GM21825 (cell line): ENCODE data around the gene CENPI.
"Not testable (repeated sequence)": the region's sequence is repeated elsewhere in the genome, so short reads cannot be mapped to it uniquely, and the experiment has no call there.

ENCODE experiments used
- ATAC-seq: cut with Tn5 transposase; IDR thresholded peaks from one replicate; pipeline ENCODE4 v1.9.1; 2021; ENCODE audit warnings: mild to moderate bottlenecking, moderate library complexity; ENCODE audit not compliant: unreplicated experiment

Gene CENPI, protein sequence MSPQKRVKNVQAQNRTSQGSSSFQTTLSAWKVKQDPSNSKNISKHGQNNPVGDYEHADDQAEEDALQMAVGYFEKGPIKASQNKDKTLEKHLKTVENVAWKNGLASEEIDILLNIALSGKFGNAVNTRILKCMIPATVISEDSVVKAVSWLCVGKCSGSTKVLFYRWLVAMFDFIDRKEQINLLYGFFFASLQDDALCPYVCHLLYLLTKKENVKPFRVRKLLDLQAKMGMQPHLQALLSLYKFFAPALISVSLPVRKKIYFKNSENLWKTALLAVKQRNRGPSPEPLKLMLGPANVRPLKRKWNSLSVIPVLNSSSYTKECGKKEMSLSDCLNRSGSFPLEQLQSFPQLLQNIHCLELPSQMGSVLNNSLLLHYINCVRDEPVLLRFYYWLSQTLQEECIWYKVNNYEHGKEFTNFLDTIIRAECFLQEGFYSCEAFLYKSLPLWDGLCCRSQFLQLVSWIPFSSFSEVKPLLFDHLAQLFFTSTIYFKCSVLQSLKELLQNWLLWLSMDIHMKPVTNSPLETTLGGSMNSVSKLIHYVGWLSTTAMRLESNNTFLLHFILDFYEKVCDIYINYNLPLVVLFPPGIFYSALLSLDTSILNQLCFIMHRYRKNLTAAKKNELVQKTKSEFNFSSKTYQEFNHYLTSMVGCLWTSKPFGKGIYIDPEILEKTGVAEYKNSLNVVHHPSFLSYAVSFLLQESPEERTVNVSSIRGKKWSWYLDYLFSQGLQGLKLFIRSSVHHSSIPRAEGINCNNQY

DNA sequence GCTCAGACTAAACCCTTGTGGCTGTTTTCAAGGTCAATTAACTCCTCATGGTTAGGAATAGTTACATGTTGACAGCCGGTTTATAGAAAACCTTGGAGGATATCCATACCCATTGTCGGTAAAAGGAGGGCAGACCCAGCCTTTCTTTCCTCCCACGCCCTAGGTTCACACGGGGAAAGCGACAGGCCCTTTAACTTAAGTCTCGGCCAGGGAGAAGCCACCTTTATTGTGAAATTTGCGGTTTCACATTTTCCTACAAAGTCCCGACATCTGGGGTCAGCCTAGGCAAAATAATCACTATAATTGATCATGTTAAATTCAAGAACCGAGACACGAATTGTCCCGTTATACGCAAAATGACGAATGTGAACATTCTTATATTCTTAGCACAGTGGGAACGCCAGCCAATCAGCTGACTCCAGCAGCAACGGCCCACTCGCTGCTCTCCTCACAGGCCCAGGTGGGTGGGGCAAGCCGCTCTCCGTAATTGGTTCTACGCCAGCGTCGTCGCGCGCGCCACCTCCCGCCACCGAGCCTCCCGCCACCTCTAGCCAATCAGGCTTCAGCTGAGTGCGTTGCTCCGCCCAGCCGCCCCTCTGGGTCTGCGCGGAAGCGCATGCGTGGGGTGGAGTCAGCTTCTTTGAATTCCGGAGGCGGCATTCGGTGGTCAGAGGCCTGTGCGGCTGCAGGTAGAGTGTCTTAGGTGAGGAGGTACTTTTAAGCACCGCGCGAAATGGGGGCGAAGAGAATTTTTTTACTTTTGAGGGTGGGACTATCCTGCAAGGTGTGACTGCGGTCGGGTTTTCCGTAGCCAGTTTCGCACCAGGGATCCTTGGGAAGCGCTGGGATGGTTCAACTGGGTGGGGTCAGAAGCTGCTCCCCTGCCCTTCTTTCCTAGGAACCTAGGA lies at the start of gene CENPI:
CENPI (plus strand) TSS at position 659 of the 908 bp plus-strand sequence. CDS start 2,867 bp downstream, outside the sequence.
- ATAC-seq: peak; percentile 98

DNA sequence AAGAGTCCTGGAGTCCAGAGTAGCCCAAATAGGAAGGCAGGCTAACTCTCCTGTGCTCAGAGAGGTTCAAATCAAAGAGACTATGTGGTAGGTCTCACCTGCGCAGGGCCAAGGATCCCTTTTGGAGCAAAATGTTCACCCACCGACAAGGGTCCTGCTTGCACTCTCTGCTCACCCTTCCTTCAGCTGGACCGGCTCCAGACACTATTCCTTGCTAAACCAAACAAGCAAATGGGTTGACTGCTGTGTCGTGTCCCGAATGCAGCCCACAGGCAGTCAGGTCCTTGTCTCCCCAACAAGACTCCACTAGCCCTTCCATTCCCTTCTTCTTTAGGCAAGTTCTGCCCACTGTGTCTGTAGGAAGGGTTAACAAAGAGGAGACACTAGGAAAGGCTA lies 46.9 kb upstream of the CENPI start:
- ATAC-seq: peak; percentile 6

DNA sequence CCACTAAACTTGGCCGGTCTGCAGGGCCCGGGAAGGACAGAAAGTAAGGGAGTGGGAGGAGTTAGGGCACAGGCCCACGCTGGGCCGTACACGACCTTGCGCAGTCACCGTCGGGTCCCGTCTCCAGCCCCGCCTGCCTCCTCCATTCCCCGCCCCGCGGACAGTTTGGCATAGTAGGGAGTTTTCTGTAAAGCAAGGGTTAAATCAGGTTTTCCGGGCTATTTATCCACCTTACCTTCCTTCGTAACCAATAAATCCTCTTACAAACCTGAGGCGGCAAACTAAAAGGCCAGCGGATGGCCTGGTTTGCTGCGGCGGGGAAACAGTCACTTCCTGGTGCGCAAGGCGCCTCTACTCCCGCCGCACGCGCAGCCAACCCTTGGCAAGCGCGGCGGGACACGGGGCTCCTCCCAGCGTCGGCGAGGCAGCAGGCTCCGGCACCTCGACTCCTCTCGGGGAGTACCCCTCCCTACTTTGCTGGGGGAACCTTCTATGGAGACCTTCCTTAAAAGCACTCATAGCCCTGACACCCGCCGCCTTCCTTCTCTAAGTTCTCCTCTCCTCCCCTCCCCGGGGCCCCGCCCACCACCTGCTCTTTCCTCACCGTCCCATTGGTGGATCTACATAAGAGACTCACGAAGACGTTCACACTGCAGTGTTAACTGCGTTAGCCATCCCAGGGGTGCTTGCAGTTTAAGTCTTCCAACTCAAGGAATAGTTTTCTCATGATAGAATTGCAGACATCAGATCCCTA lies 46.3 kb upstream of the CENPI start, which contains the start of gene TRMT2B:
TRMT2B (minus strand) TSS at position 563 of the 754 bp plus-strand sequence. CDS start 9,822 bp downstream, outside the sequence.
- ATAC-seq: peak; percentile 91

DNA sequence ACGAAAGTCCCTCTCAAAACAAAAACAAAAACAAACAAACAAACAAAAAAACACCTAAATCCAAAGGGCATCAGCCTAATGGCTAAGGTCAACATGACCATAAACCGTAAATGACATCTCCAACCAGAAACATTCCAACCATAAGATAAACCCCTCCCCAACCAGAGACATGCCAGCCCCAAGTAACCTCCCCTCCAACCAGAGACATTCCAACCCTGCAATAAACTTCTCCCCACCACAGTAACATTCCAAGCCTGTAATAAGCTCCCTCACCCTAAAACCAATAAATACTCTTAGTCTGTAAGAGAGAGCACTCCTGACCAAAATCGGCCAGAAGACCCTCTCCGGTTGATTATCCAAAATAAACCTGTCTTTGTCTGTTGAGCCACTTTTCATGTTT lies 41.5 kb upstream of the CENPI start:
- not testable (repeated sequence) for ATAC-seq

DNA sequence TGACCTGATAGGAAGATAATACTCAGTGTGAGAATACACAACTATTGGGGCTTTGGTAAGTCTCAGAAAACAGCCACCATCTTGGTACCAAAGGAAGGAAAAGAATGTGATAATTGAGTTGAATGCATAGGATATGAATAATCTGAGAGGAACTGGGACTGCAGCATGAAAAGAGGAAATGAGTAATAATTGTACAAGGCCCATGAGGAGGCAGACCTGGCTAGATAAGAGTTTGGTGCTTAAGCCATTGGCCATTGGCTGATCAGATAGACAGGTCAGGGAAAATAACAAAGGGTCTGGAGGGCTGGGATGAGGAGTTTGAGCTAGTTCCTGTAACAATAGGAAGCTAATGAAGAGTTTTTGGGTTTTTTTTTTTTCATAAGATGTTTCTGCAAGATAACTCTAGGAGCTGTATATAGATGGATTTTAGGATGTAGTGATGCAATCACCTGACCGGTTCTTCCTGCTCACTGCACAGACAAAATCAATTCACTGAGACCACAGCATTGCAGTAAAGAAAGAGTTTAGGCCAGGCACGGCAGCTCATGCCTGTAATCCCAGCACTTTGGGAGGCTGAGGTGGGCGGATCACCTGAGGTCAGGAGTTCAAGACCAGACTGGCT lies 40.8 kb upstream of the CENPI start:
- peak; percentile 85 for ATAC-seq

DNA sequence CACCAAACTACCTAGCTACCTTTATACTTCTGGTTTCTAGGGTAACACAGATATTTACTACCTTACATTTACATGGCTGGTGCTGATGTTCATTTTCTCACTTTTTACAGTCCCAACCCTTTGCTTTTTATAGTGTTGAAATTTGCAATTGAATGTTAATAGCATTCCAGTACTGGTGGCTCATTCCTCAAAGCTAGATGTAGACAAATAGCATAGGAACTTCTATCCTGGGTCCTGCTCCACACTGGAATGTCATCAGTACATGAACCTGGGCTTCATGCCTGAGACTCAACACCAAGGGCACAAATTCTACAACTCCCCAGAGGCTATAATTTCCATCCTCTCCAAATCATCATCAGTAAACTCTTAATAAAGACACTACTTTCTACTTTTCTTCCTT lies 35.8 kb upstream of the CENPI start:
- no peak for ATAC-seq

DNA sequence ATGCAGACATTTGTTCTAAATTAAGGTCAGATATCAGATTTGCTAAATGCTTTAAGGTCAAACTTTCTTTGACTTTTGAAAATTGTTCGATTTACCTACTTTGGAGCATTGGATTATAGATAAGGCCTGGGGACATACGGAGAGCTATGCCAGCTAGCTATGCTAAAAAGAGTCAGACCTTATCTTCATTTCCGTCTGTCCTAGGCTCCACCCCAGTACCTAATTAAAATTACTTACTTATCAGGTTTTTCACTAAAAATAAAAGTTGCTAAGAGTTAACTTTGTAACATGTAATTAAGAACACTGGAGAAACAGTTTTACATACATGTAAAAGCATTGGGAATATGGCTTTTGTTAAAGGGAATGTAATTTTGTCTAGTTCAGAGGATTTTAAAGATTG lies 26.4 kb upstream of the CENPI start:
- ATAC-seq: no peak

DNA sequence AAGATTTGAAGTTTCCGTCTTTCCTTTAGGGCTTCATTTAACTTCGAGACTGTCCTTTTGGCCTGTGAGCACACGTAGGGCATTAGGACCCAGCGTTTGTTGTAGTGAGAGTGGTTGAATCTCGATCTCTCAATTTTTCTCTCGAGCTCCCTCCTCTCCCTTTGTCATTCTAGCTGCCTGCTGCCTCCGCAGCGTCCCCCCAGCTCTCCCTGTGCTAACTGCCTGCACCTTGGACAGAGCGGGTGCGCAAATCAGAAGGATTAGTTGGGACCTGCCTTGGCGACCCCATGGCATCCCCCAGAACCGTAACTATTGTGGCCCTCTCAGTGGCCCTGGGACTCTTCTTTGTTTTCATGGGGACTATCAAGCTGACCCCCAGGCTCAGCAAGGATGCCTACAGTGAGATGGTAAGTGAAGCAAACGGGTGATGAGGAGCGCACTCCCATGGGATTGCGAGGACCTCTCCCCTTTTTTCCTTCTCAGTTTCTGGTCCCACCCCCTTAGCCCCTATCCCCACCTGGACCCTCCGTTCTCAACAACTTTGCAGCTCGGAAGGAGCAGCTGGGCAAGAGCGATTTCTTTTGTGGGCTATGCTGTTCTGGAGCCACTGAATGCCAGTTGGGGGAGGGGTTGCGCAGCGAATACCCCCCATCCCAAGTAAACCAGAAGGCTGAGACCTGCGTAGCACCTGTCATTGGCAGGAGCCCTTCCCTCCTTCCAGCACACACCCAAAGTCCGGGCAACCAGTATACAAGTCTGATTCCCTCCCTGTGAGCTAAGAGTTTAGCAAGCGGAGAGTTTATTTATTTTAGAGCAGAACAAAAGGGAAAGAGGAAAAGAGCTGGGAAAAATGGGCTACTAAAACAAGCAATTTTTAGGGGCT lies 19.0 kb upstream of the CENPI start, which contains the start of gene TMEM35A:
TMEM35A (plus strand) TSS at position 164 of the 883 bp plus-strand sequence; CDS start at position 288, 124 bp downstream.
- no peak for ATAC-seq

DNA sequence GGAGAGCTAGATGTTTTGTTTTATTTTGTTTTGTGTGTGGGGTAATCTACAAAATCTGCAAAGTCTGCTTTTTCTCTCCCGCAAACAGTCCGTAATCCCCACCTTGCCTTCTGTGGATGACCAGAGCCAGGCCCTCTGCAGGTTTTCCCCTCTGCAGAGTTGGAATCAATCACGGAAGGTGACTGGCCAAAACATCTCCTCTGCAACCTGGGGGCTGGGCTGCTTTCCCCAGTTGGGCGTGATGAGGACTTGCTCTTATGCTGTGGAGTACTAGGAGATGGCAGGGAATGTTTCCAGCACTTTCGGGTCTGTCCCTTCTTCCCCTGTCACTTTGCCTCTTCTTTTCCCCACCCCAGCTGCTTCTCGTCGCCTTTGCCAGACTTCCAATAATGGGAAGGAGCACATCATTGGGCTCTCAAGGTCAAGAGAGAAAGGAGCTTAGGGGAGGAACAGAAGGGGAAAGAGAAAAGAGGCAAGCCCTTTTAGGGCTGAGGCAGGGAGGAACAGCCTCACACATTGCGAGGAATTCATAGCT lies 18.2 kb upstream of the CENPI start:
- no peak for ATAC-seq

DNA sequence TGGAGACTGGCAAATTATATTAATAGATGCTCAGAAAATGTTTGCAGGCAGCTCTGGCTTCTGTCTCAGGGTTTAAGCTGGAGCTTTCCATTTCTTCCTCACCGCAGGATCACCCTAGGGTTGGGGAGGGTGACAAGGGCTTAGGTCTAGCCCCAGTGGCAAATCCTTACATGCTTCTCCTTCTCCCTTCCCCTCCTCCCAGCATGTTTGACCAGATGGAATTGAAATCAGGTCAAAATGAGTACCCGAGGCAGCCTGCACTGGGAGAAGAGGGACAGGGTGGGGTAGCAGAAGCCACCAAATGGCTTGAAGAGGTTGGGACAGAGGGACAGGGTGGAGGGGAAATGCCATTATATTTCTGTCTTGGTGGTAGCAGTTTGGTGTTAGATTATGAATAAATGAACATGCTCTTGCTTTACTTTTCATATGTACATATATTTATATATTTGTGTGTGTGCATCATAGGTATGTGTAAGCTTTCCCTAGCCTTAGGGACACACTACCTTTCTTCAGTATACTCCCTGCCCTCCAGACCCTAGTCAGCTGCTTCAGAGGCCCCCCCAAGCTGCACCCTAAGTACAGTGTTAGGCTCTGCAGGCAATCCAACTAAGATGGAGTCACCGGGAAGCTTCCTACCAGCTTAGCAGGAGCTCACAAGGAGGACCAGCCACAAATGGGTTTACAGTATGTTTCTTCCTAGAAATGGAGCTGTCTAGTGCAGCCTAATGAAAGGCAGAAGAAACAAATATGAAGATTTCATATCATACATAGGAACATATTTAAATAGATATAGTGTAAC lies 17.5 kb upstream of the CENPI start:
- ATAC-seq: no peak

DNA sequence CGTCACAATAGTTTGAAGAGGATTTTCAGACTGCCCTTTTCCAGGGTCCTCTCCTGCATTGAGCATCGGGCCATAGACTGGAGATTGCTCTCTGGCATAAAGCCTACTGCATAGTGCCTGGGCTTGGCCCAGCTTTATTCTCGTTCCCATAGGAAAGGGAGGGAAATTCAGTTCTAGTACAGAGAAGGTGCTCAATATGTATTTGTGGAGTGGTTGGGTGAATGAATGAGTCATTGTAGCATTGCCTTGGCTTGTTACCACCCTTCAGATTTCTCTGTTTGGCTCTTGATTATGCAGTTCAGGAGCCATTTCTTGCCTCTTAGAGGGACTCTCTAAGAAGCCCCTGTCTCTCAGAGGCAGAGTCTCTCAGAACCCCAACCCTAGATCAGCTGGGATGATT lies 16.8 kb upstream of the CENPI start:
- no peak for ATAC-seq

DNA sequence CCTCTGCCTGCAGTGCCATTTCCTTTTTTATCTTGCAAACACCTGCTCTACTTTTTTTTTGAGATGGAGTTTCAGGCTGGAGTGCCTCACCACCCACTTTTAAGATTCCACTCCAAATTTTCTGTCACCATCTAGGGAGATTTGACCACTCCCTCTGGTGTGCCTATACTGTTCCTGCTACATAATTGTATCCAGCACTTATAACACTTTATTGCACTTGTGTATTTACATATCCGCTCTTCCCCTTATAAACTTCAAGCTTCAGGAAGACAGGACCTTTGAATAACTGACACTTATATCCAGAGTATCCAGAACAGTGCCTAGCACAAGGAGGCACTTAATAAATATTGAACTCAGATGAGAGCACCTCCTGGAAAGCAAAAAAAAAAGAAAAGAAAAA lies 6.2 kb upstream of the CENPI start:
- no peak for ATAC-seq

DNA sequence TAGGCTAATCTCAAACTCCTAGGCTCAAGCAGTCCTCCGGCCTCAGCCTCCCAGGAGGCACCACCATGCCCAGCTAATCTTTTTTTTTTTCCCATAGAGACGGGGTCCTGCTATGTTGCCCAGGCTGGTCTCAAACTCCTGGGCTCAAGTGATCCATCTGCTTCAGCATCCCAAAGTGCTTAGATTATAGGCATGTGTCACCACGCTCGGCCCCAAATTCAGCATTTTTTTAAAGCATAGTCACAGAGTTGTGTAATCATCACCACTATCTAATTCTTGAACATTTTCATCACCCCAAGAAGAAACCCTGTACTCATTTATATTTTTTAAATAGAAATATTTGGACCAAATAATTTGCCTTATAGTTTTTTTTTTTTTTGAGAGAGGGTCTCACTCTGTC lies 10.3 kb downstream of the CENPI start:
- ATAC-seq: no peak

DNA sequence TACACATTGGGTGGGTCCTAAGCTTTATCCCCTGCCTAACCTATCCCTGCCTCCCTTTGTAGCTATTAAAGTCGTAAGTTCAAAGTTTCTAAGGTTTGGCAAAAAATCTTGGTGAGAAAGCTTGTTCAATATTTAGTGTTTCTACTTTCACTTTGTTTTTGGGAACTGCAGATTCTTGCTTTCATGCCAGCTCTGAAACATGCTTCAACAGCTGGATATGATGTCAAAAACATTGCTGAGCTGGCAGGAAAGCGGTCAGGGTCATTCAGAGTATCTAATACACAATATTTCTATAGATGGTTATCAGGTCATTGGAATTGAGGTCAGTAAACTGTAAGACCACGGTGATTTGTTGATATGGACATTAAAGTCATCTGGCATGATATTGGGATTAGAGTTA lies 19.7 kb downstream of the CENPI start:
- no peak for ATAC-seq

DNA sequence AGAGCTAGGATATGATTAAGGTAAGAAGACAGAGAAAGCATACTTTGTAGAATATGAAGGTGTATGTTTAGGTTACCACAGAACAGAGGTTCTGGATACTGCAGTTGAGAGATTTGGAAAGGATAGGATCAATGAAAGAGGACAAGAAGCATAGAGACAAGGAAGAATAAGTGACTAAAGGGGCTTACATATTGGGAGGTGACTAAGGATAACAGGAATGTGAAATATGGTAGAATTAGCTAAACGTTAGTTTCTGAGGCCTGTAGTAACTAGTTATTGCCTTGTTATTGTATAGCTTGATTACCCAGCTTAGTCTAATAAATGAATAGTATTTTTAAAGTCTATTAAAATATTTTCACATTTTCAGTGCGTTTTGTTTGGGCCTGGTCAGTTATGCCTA lies 38.2 kb downstream of the CENPI start:
- no peak for ATAC-seq
